ENCODE data around the gene IBSP. TPM values are rescaled to one million over a fixed set of nuclear protein-coding genes. Genes with fewer than 3 reads are reported as not detected.

The IBSP gene
- total RNA-seq, 3 donors from 2014 or later (not counting 1 experiment from before 2014, with no cell fraction given) = not detected

- Mint-ChIP-seq H3K36me3 (no peaks in the 10 kb centered on the region), H3K4me1 (peaks cover 10 to 31% of the 10 kb centered on the region in 2 donors), H3K27ac (no peak overlapping the region), H3K27me3 (ENCODE audit: low read depth in 2 of 2) (peaks cover 3 to 17% of the 10 kb centered on the region in 2 donors), H3K9me3 (no peaks in the 10 kb centered on the region), H3K4me3 (no peak overlapping the region)
- DNase-seq (no peak), ATAC-seq (no peak)
- Histone ChIP-seq H3K4me3 (ENCODE audit: low read length) (no peak overlapping the region), H3K36me3 (ENCODE audit: control insufficient read depth, insufficient read depth, low read length) (no peaks in the 10 kb centered on the region), H3K4me1 (ENCODE audit: control insufficient read depth, insufficient read depth, low read length) (peaks cover 2% of the 10 kb centered on the region), H3K27me3 (ENCODE audit: control insufficient read depth, insufficient read depth, low read length) (no peaks in the 10 kb centered on the region), H3K9me3 (ENCODE audit: control insufficient read depth, insufficient read depth, low read length) (no peaks in the 10 kb centered on the region), H3K27ac (ENCODE audit: low read length) (no peak overlapping the region)
- WGBS (ENCODE audit: insufficient coverage) = 81% methylated on average over 4 of the region's 4 CpGs
- intact Hi-C loops (cut with micrococcal nuclease) = no loop called here
- no peak for TF ChIP-seq CTCF (IDR thresholded peaks at IDR 0.05)
Observed at GRCh38 chr4:87851953-87852352, 52.6 kb downstream of the IBSP start.

GRCh38 chr4:87853108-87853507 lies 53.8 kb downstream of the IBSP start:
- Mint-ChIP-seq H3K27ac (no peak overlapping the region), H3K9me3 (no peaks in the 10 kb centered on the region), H3K4me3 (no peak overlapping the region), H3K4me1 (peaks cover 10 to 31% of the 10 kb centered on the region in 2 donors), H3K36me3 (no peaks in the 10 kb centered on the region), H3K27me3 (ENCODE audit: low read depth in 2 of 2) (peaks cover 3 to 7% of the 10 kb centered on the region in 2 donors)
- peak in 1 of 2 donors; percentile 32 for DNase-seq
- no peaks in the 10 kb centered on the region for H3K27me3 ChIP-seq (ENCODE audit: control insufficient read depth, insufficient read depth, low read length)
- no peak for ATAC-seq
- H3K4me3 ChIP-seq (ENCODE audit: low read length) = no peak overlapping the region
- peaks cover 2% of the 10 kb centered on the region for H3K4me1 ChIP-seq (ENCODE audit: control insufficient read depth, insufficient read depth, low read length)
- TF ChIP-seq CTCF (IDR thresholded peaks at IDR 0.05) = peak; percentile 39
- H3K9me3 ChIP-seq (ENCODE audit: control insufficient read depth, insufficient read depth, low read length) = no peaks in the 10 kb centered on the region
- intact Hi-C loops (cut with micrococcal nuclease) = loop anchor here (1.0 kb wide), 1 partner anchor 120 kb away; no protein-coding TSS in a partner anchor
- H3K27ac ChIP-seq (ENCODE audit: low read length) = no peak overlapping the region
- no peaks in the 10 kb centered on the region for H3K36me3 ChIP-seq (ENCODE audit: control insufficient read depth, insufficient read depth, low read length)
- 0% methylated on average over 1 of the region's 3 CpGs for WGBS (ENCODE audit: insufficient coverage)

GRCh38 chr4:87853891-87854290 lies 54.5 kb downstream of the IBSP start:
- Mint-ChIP-seq H3K4me1 (peaks cover 5 to 26% of the 10 kb centered on the region in 2 donors), H3K9me3 (no peaks in the 10 kb centered on the region), H3K27me3 (ENCODE audit: low read depth in 2 of 2) (peaks cover 9 to 12% of the 10 kb centered on the region in 2 donors), H3K27ac (no peak overlapping the region), H3K4me3 (no peak overlapping the region), H3K36me3 (no peaks in the 10 kb centered on the region)
- Histone ChIP-seq H3K27ac (ENCODE audit: low read length) (no peak overlapping the region), H3K27me3 (ENCODE audit: control insufficient read depth, insufficient read depth, low read length) (no peaks in the 10 kb centered on the region), H3K4me3 (ENCODE audit: low read length) (no peak overlapping the region), H3K36me3 (ENCODE audit: control insufficient read depth, insufficient read depth, low read length) (no peaks in the 10 kb centered on the region), H3K4me1 (ENCODE audit: control insufficient read depth, insufficient read depth, low read length) (peaks cover 2% of the 10 kb centered on the region), H3K9me3 (ENCODE audit: control insufficient read depth, insufficient read depth, low read length) (no peaks in the 10 kb centered on the region)
- DNase-seq (no peak), ATAC-seq (no peak)
- intact Hi-C loops (cut with micrococcal nuclease) = loop anchor here (1.0 kb wide), 1 partner anchor 119 kb away; no protein-coding TSS in a partner anchor
- TF ChIP-seq CTCF (IDR thresholded peaks at IDR 0.05) = no peak

- H3K27ac ChIP-seq (ENCODE audit: low read length) = no peak overlapping the region
- H3K9me3 ChIP-seq (ENCODE audit: control insufficient read depth, insufficient read depth, low read length) = no peaks in the 10 kb centered on the region
- TF ChIP-seq CTCF (IDR thresholded peaks at IDR 0.05) = no peak
- WGBS (ENCODE audit: insufficient coverage) = 23% methylated on average over 8 of the region's 8 CpGs
- no peak for DNase-seq
- no peaks in the 10 kb centered on the region for H3K36me3 ChIP-seq (ENCODE audit: control insufficient read depth, insufficient read depth, low read length)
- H3K4me1 ChIP-seq (ENCODE audit: control insufficient read depth, insufficient read depth, low read length) = peaks cover 2% of the 10 kb centered on the region
- H3K27ac Mint-ChIP-seq = no peak overlapping the region
- H3K4me3 ChIP-seq (ENCODE audit: low read length) = no peak overlapping the region
- H3K4me3 Mint-ChIP-seq = no peak overlapping the region
- intact Hi-C loops (cut with micrococcal nuclease) = no loop called here
- peaks cover 0 to 14% of the 10 kb centered on the region in 2 donors for H3K4me1 Mint-ChIP-seq
- ATAC-seq = peak in 1 of 3 donors; percentile 44
- H3K36me3 Mint-ChIP-seq = no peaks in the 10 kb centered on the region
- peaks cover 8 to 14% of the 10 kb centered on the region in 2 donors for H3K27me3 Mint-ChIP-seq (ENCODE audit: low read depth in 2 of 2)
- no peaks in the 10 kb centered on the region for H3K9me3 Mint-ChIP-seq
- H3K27me3 ChIP-seq (ENCODE audit: control insufficient read depth, insufficient read depth, low read length) = no peaks in the 10 kb centered on the region
Observed at GRCh38 chr4:87855559-87855958, 56.2 kb downstream of the IBSP start.

Measured in natural killer cell (primary cell).